ENCODE results near the gene THNSL1. TPM values are rescaled to one million over a fixed set of nuclear protein-coding genes. Genes with fewer than 3 reads are reported as not detected.

The THNSL1 gene
- total and polyA plus RNA-seq, 9 donors: 3.2 to 9.7 (median 7.3) TPM

GRCh38 chr10:25063644-25064043, 47.2 kb downstream of the THNSL1 start:
- H3K27ac ChIP-seq: no peak overlapping the region
- no peak for DNase-seq
- H3K4me3 ChIP-seq: no peak overlapping the region
- no peaks in the 10 kb centered on the region for H3K4me1 ChIP-seq (ENCODE audit: insufficient read depth)
- H3K27me3 ChIP-seq: no peaks in the 10 kb centered on the region
- no peak for TF ChIP-seq EP300 (IDR thresholded peaks at IDR 0.05)
- no peak for TF ChIP-seq POLR2A (IDR thresholded peaks at IDR 0.05)
- no peak for TF ChIP-seq CTCF (IDR thresholded peaks at IDR 0.05)
- H3K36me3 ChIP-seq: no peaks in the 10 kb centered on the region
- H3K9me3 ChIP-seq: no peaks in the 10 kb centered on the region
- intact Hi-C loops (cut with DNase I): no loop called here
- 96 to 97% (median 96%) methylated on average over 8 of the region's 8 CpGs for WGBS, 3 donors

GRCh38 chr10:25064401-25064800, 48.0 kb downstream of the THNSL1 start:
- intact Hi-C loops (cut with DNase I): no loop called here
- no peak for DNase-seq
- 87 to 94% (median 89%) methylated on average over 2 of the region's 2 CpGs for WGBS, 3 donors

GRCh38 chr10:25065761-25066476, 49.5 kb downstream of the THNSL1 start:
- no peak overlapping the region for H3K27ac ChIP-seq
- intact Hi-C loops (cut with DNase I): no loop called here
- no peak overlapping the region for H3K4me3 ChIP-seq
- DNase-seq: no peak
- H3K36me3 ChIP-seq: no peaks in the 10 kb centered on the region
- no peaks in the 10 kb centered on the region for H3K9me3 ChIP-seq
- TF ChIP-seq CTCF (IDR thresholded peaks at IDR 0.05) (no peak), EP300 (IDR thresholded peaks at IDR 0.05) (no peak), POLR2A (IDR thresholded peaks at IDR 0.05) (no peak)
- no peaks in the 10 kb centered on the region for H3K27me3 ChIP-seq
- WGBS, 3 donors: 85 to 97% (median 90%) methylated on average over 4 of the region's 4 CpGs
- no peaks in the 10 kb centered on the region for H3K4me1 ChIP-seq (ENCODE audit: insufficient read depth)

More at GRCh38 chr10:25064401-25064800, 48.0 kb downstream of the THNSL1 start:
- Histone ChIP-seq H3K36me3 (no peaks in the 10 kb centered on the region), H3K27me3 (no peaks in the 10 kb centered on the region), H3K27ac (no peak overlapping the region), H3K4me1 (ENCODE audit: insufficient read depth) (no peaks in the 10 kb centered on the region), H3K9me3 (no peaks in the 10 kb centered on the region), H3K4me3 (no peak overlapping the region)
- no peak for TF ChIP-seq POLR2A (IDR thresholded peaks at IDR 0.05)
- no peak for TF ChIP-seq EP300 (IDR thresholded peaks at IDR 0.05)
- TF ChIP-seq CTCF (IDR thresholded peaks at IDR 0.05): no peak

GRCh38 chr10:25068152-25069058, 52.0 kb downstream of the THNSL1 start:
- Histone ChIP-seq H3K27ac (no peak overlapping the region), H3K36me3 (no peaks in the 10 kb centered on the region), H3K9me3 (no peaks in the 10 kb centered on the region), H3K4me1 (ENCODE audit: insufficient read depth) (no peaks in the 10 kb centered on the region), H3K27me3 (no peaks in the 10 kb centered on the region), H3K4me3 (no peak overlapping the region)
- intact Hi-C loops (cut with DNase I): no loop called here
- whole genome bisulfite sequencing, 3 donors: 62 to 71% (median 68%) methylated on average over 11 of the region's 11 CpGs
- TF ChIP-seq EP300 (IDR thresholded peaks at IDR 0.05): no peak
- TF ChIP-seq POLR2A (IDR thresholded peaks at IDR 0.05): no peak
- DNase-seq: no peak
